Psoas muscle (tissue), 8 donors: ENCODE measurements around the gene NIPBL. TPM values are rescaled to one million over a fixed set of nuclear protein-coding genes. Genes with fewer than 3 reads are reported as not detected.

ENCODE experiments used
- ATAC-seq, 4 donors: fragments of 200-7000 bp; cut with Tn5 transposase; one replicate each; pipeline ENCODE4 v1.9.1; 2020; ENCODE audit warnings: moderate library complexity in 3 of 4, mild to moderate bottlenecking in 2 of 4
- DNase-seq, 2 donors: peaks; one replicate each; pipeline ENCODE4 v3.0.0-alpha.2; 2020
- H3K27ac ChIP-seq: fragments of 200-600 bp; one replicate; pipeline ENCODE4 v1.8.0; 2022
- H3K27me3 ChIP-seq, 3 donors: fragments of 200-600 bp in 1 of 3; one replicate each; pipeline versions ENCODE4 v1.6.1 to v1.8.0; 2013 to 2022; ENCODE audit warnings: low read length in 2 of 3, mild to moderate bottlenecking in 2 of 3, moderate library complexity in 1 of 3; ENCODE audit not compliant: insufficient read depth in 3 of 3
- H3K36me3 ChIP-seq, 2 donors: fragments of 200-600 bp in 1 of 2; one replicate each; pipeline versions ENCODE4 v1.6.1 to v1.8.0; 2013 to 2022; ENCODE audit warnings: low read depth in 1 of 2, mild to moderate bottlenecking in 1 of 2, moderate library complexity in 1 of 2; ENCODE audit not compliant: insufficient read depth in 1 of 2
- H3K4me1 ChIP-seq: fragments of 200-600 bp; one replicate; pipeline ENCODE4 v1.8.0; 2022
- H3K4me3 ChIP-seq: fragments of 200-600 bp; one replicate; pipeline ENCODE4 v1.8.0; 2022; ENCODE audit warnings: mild to moderate bottlenecking
- H3K9me3 ChIP-seq: fragments of 200-600 bp; one replicate; pipeline ENCODE4 v1.8.0; 2022
- WGBS, 3 donors: extraction: QIAGEN DNeasy Blood & Tissue Kit; methylation state at CpG; one replicate each; pipeline versions ENCODE4 v1.1.6 to v1.1.7; 2013; 5-methylcytosine and 5-hydroxymethylcytosine counted together
- intact Hi-C, 2 donors: fragments of 100-400 bp; cut with DNase I; formaldehyde crosslinking; loops; one replicate each; pipeline versions ENCODE4 v1.11.0 to v1.14.2; 2022
- polyA plus RNA-seq, 3 donors: library from polyadenylated mRNA; stranded (reverse); fragments of 200-250 nt; gene quantifications; one replicate each; pipeline ENCODE4 v1.2.3, GENCODE V29; 2013
- total RNA-seq, 4 donors: library from RNA; stranded (reverse); fragmentation: NEBNext Ultra II Directional in 2 of 4; extraction: Animal tissue kit (Norgen Biotek cat#: 25700) in 2 of 4; gene quantifications; one replicate each; pipeline versions ENCODE4 v1.2.1 to v1.2.4, GENCODE V29; 2021 to 2023
- TF ChIP-seq, protein P1 (sequence below): fragments of 200-600 bp; IDR thresholded peaks from one replicate; pipeline ENCODE4 v1.8.0; 2022; ENCODE audit warnings: antibody characterized with exemption
- donor health status: healthy with polysubstance abuse.
- donor health status: DM: no; HTN: no; CAD: no; lungs with moderate emphysema.
- donor health status: Bipolar disorder and iron deficiency.
- donor health status: healthy.
- donor health status: DM: yes; HTN: yes; CAD: no.
- donor health status: DM: no; HTN: no; CAD: no.
- donor health status: DM: no; HTN: no; CAD: no.
- donor health status: DM: yes; HTN: yes; CAD: no.

NIPBL gene
- total and polyA plus RNA-seq, 7 donors, result 12.5 to 51.4 (median 38.1) TPM

DNA sequence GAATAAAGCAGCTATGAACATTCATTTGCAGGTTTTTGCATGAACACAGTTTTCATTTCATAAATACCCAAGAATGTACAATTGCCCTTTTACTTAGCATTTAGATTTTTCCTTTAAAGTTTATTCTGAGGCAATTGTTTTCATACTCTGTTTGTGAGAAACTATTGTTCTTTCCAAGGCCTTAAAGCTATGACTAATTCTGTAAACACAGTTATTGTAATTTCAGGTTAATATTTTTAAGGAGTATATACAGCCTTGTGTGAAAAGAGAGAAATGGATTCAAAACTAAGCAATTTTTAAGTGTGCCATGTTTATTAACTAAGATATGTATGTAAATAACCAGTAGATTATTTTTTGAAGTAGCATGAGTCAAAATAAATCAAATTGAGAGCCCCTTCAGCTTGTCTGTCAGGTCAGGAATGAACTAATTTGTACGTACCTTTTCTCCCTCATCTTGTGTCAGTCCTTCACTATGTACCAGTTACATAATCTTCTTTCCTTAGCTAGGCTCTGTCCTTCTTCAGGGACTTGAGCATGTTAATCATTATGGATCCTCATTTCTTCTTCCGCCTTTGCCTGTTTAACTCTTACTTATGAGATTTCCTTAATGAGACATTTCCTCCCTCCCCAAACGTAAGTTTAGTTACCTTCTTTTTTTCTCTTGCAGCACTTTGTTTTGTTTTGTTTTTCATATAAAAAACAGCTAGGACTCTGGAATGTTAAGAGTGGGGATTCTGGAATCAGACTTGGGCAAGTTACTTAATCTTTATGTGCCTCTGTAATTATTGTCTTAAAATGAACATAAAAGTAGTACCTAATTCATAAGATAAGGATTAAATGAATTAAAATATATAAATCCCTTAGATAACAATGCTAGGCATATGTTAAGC is 63.6 kb downstream of the NIPBL start:
- H3K4me1 ChIP-seq, result peaks cover 58% of the 10 kb centered on the region
- TF ChIP-seq, protein P1, sequence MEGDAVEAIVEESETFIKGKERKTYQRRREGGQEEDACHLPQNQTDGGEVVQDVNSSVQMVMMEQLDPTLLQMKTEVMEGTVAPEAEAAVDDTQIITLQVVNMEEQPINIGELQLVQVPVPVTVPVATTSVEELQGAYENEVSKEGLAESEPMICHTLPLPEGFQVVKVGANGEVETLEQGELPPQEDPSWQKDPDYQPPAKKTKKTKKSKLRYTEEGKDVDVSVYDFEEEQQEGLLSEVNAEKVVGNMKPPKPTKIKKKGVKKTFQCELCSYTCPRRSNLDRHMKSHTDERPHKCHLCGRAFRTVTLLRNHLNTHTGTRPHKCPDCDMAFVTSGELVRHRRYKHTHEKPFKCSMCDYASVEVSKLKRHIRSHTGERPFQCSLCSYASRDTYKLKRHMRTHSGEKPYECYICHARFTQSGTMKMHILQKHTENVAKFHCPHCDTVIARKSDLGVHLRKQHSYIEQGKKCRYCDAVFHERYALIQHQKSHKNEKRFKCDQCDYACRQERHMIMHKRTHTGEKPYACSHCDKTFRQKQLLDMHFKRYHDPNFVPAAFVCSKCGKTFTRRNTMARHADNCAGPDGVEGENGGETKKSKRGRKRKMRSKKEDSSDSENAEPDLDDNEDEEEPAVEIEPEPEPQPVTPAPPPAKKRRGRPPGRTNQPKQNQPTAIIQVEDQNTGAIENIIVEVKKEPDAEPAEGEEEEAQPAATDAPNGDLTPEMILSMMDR, result no peak
- H3K4me3 ChIP-seq, result no peak overlapping the region
- no peaks in the 10 kb centered on the region for H3K27me3 ChIP-seq
- peaks cover 0 to 3% of the 10 kb centered on the region in 2 donors for H3K36me3 ChIP-seq
- ATAC-seq (no peak), DNase-seq (no peak)
- intact Hi-C loops, result loop anchor here in 1 of 2 donors (5.0 kb wide), 1 partner anchor 63 kb away; the partner anchor contains the start of gene NIPBL
- no peaks in the 10 kb centered on the region for H3K9me3 ChIP-seq
- H3K27ac ChIP-seq, result no peak overlapping the region
- WGBS, 3 donors, result 59 to 80% (median 71%) methylated on average over 3 of the region's 3 CpGs

DNA sequence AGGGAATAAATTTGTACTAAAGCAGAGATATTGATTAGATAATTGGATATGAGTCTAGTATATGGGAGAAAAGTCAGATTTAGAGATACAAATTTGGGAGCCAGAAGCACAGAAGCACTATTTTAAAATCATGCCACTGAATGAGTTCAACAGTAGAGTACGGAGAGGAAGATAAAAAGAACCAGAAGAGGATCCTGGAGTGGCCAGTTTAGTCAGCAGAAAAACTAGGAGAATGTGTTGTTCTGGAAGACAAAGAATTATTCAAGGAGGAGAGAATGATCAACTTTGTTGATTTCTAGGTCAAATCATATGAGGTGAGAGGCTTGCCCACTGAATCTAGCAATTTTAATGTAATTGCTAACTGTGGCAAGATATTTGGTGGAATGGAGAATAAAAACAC is 67.0 kb downstream of the NIPBL start:
- Histone ChIP-seq H3K27ac (no peak overlapping the region), H3K36me3 (peaks cover 0 to 3% of the 10 kb centered on the region in 2 donors), H3K4me3 (no peak overlapping the region), H3K9me3 (no peaks in the 10 kb centered on the region), H3K27me3 (no peaks in the 10 kb centered on the region), H3K4me1 (peaks cover 64% of the 10 kb centered on the region)
- intact Hi-C loops, result loop anchor here in 1 of 2 donors (5.0 kb wide), 1 partner anchor 66 kb away; the partner anchor contains the start of gene NIPBL
- ATAC-seq (no peak), DNase-seq (no peak)
- TF ChIP-seq, protein P1, result no peak
- WGBS, 3 donors, result 83 to 84% (median 84%) methylated on average over 1 of the region's 1 CpG

DNA sequence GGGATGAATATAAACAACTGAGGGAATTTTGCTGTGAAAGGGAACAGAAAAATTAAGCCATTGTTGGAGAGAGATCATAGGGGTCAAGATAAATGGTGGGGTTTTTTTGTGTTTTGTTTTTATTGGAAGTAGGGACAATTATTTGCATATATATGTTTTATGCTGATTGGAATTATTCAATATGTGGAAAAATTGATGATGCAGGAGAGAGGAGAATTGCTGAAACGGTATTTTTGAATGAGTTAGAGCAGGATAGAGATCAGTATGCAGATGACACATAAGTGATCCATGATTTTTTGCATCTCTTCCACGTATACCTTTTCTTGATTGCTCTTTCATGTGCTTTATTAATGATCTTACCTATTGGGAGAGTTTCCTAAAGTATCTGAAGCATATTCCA is 67.5 kb downstream of the NIPBL start:
- Histone ChIP-seq H3K36me3 (peaks cover 0 to 1% of the 10 kb centered on the region in 2 donors), H3K9me3 (no peaks in the 10 kb centered on the region), H3K27ac (no peak overlapping the region), H3K4me3 (no peak overlapping the region), H3K27me3 (no peaks in the 10 kb centered on the region), H3K4me1 (peaks cover 67% of the 10 kb centered on the region)
- no peak for DNase-seq
- ATAC-seq, result no peak
- TF ChIP-seq, protein P1, result no peak
- 74 to 77% (median 77%) methylated on average over 2 of the region's 2 CpGs for WGBS, 3 donors
- intact Hi-C loops, result loop anchor here (2.0 to 5.0 kb wide), 2 partner anchors 67 to 69 kb away; partner anchors contain the start of gene NIPBL (in 1 of the 2)

DNA sequence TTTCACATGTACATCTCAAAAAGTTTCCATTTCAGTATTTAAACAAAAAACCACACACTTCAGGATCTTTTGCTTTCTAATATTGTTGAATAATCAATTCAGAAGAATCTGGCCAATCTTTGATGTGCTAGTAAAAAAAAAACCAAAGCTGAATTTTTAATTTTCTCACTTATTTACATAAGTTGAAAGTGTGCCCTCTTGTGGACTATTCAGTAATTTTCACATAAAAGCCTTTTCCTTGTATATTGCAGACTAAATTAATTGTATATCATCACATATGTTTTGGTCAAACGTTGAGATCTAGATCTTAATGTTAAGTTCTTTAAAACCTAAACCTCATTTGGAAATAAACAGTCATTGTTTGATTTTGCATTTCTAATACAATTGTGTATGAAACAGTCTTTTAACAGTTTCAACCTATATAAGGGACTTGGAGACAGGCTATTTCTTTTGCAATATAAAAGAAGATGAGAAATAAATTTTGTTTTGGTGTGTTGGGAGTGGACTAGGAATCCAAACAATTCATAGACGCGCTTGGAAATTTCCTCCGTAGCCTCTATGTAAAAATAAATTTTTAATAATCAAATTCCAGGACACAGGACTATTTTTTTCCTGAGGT is 68.1 kb downstream of the NIPBL start:
- Histone ChIP-seq H3K27ac (no peak overlapping the region), H3K4me1 (peaks cover 67% of the 10 kb centered on the region), H3K9me3 (no peaks in the 10 kb centered on the region), H3K27me3 (no peaks in the 10 kb centered on the region), H3K4me3 (no peak overlapping the region), H3K36me3 (no peaks in the 10 kb centered on the region)
- ATAC-seq (peak in 1 of 4 donors; percentile 43), DNase-seq (no peak)
- TF ChIP-seq, protein P1, result peak; percentile 61
- 61 to 68% (median 64%) methylated on average over 4 of the region's 4 CpGs for WGBS, 3 donors
- intact Hi-C loops, result loop anchor here (2.0 to 5.0 kb wide), 3 partner anchors 67 to 212 kb away; partner anchors contain the start of gene NIPBL (in 1 of the 2)
